ENCODE measurements around the gene FBXO28. TPM values are rescaled to one million over a fixed set of nuclear protein-coding genes. Genes with fewer than 3 reads are reported as not detected.
"Not testable (repeated sequence)": the region's sequence is repeated elsewhere in the genome, so short reads cannot be mapped to it uniquely, and the experiment has no call there.

FBXO28 gene
- total RNA-seq, 4 donors from 2014 or later = 10.5 to 49.1 (median 21.8) TPM

GRCh38 chr1:224067621-224068457 is 46.1 kb upstream of the FBXO28 start:
- Histone ChIP-seq H3K36me3 (no peaks in the 10 kb centered on the region), H3K27ac (no peak overlapping the region), H3K4me3 (no peak overlapping the region), H3K9me3 (no peaks in the 10 kb centered on the region), H3K27me3 (no peaks in the 10 kb centered on the region), H3K4me1 (no peaks in the 10 kb centered on the region)
- DNase-seq = no peak
- intact Hi-C loops (cut with DNase I; ENCODE audit: low total_unique reads) = no loop called here
- no peak for TF ChIP-seq POLR2A (IDR thresholded peaks at IDR 0.05)
- TF ChIP-seq CTCF (IDR thresholded peaks at IDR 0.05) = no peak

- Histone ChIP-seq H3K4me1 (no peaks in the 10 kb centered on the region), H3K4me3 (no peak overlapping the region), H3K27me3 (no peaks in the 10 kb centered on the region), H3K27ac (no peak overlapping the region), H3K9me3 (no peaks in the 10 kb centered on the region), H3K36me3 (no peaks in the 10 kb centered on the region)
- DNase-seq = no peak
- TF ChIP-seq POLR2A (IDR thresholded peaks at IDR 0.05) = no peak
- TF ChIP-seq CTCF (IDR thresholded peaks at IDR 0.05) = no peak
- intact Hi-C loops (cut with DNase I; ENCODE audit: low total_unique reads) = no loop called here
These were observed 45.3 kb upstream of the FBXO28 start for GRCh38 chr1:224068458-224069072.

GRCh38 chr1:224069138-224069537 is 44.8 kb upstream of the FBXO28 start:
- Histone ChIP-seq H3K27me3 (no peaks in the 10 kb centered on the region), H3K4me1 (no peaks in the 10 kb centered on the region), H3K9me3 (no peaks in the 10 kb centered on the region), H3K36me3 (no peaks in the 10 kb centered on the region), H3K27ac (no peak overlapping the region), H3K4me3 (no peak overlapping the region)
- DNase-seq = no peak
- intact Hi-C loops (cut with DNase I; ENCODE audit: low total_unique reads) = no loop called here
- TF ChIP-seq POLR2A (IDR thresholded peaks at IDR 0.05) = no peak
- TF ChIP-seq CTCF (IDR thresholded peaks at IDR 0.05) = no peak

- Histone ChIP-seq H3K27ac (no peak overlapping the region), H3K36me3 (no peaks in the 10 kb centered on the region), H3K4me3 (no peak overlapping the region), H3K9me3 (no peaks in the 10 kb centered on the region), H3K27me3 (no peaks in the 10 kb centered on the region), H3K4me1 (no peaks in the 10 kb centered on the region)
- TF ChIP-seq CTCF (IDR thresholded peaks at IDR 0.05) = no peak
- no peak for TF ChIP-seq POLR2A (IDR thresholded peaks at IDR 0.05)
- no peak for DNase-seq
- intact Hi-C loops (cut with DNase I; ENCODE audit: low total_unique reads) = no loop called here
These were observed 43.4 kb upstream of the FBXO28 start for GRCh38 chr1:224070521-224070920.

GRCh38 chr1:224076407-224076806 is 37.5 kb upstream of the FBXO28 start:
- no peak overlapping the region for H3K4me3 ChIP-seq
- no peaks in the 10 kb centered on the region for H3K36me3 ChIP-seq
- TF ChIP-seq POLR2A (IDR thresholded peaks at IDR 0.05) (no peak), CTCF (IDR thresholded peaks at IDR 0.05) (no peak)
- no peak for DNase-seq
- H3K27ac ChIP-seq = no peak overlapping the region
- intact Hi-C loops (cut with DNase I; ENCODE audit: low total_unique reads) = no loop called here
- no peaks in the 10 kb centered on the region for H3K4me1 ChIP-seq
- H3K27me3 ChIP-seq = no peaks in the 10 kb centered on the region
- no peaks in the 10 kb centered on the region for H3K9me3 ChIP-seq

- H3K27ac ChIP-seq = not testable (repeated sequence)
These were observed 34.3 kb upstream of the FBXO28 start for GRCh38 chr1:224079644-224080043.

More at GRCh38 chr1:224079644-224080043, 34.3 kb upstream of the FBXO28 start:
- H3K4me1 ChIP-seq; H3K4me3 ChIP-seq; H3K36me3 ChIP-seq; H3K9me3 ChIP-seq; DNase-seq; intact Hi-C loops (cut with DNase I; ENCODE audit: low total_unique reads); H3K27me3 ChIP-seq: not testable (repeated sequence)
